GM12864 (cell line): ENCODE results near the gene PAPPA2.

Experiments
- DNase-seq: peaks from one replicate; pipeline ENCODE4 v3.0.0-alpha.2; 2011; ENCODE audit warnings: low read depth
- H3K4me3 ChIP-seq: 2 replicates; pipeline ENCODE4 v1.5.1; 2011; ENCODE audit warnings: mild to moderate bottlenecking, low read depth, low read length, control low read depth
- CTCF ChIP-seq: IDR thresholded peaks from 2 replicates; pipeline ENCODE4 v1.5.1; 2011; ENCODE audit warnings: low read depth, mild to moderate bottlenecking, moderate library complexity, low read length, control low read depth, inconsistent platforms; ENCODE audit errors: missing control alignments

Gene PAPPA2

GRCh38 chr1:176696689-176697088 lies 233.7 kb downstream of the PAPPA2 start:
- no peak overlapping the region for H3K4me3 ChIP-seq
- no peak for DNase-seq
- no peak for TF ChIP-seq CTCF

GRCh38 chr1:176699821-176700220 lies 236.8 kb downstream of the PAPPA2 start:
- no peak for TF ChIP-seq CTCF
- DNase-seq, result no peak
- H3K4me3 ChIP-seq, result no peak overlapping the region

DNA sequence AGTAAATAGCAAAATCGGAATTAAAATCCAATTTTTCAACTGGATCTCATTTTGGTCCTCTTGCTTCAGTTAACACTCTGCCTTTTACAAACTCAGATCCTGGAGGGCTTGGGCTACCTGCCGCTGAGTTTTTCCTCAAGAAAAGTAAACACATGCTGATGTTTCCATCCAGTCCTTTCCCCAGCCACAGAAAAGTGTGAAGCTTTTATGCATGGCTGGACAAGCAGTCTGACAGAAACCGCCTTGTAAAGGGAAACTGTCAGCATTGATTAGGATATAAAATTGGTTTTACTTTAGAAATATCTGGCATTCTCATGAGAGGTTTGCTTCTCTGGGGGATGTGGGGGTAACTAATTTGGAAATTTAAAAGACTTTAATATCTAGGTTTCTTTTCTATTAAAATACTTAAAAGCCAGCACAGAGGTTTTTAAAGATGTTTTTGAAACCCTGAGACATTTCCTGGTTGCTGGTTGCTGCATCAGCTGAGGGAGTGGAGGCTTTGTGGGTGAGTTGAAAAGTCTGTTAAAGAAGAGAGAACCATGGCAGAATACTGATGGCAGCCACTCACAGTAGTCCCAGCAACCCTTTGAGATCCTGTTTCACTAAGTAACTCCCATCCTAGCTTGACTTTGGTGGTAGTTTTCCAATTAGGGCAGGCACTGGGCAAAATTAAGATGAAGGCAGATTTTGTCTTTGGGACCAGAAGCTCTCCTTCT lies 238.3 kb downstream of the PAPPA2 start:
- no peak overlapping the region for H3K4me3 ChIP-seq
- no peak for DNase-seq
- TF ChIP-seq CTCF, result no peak

DNA sequence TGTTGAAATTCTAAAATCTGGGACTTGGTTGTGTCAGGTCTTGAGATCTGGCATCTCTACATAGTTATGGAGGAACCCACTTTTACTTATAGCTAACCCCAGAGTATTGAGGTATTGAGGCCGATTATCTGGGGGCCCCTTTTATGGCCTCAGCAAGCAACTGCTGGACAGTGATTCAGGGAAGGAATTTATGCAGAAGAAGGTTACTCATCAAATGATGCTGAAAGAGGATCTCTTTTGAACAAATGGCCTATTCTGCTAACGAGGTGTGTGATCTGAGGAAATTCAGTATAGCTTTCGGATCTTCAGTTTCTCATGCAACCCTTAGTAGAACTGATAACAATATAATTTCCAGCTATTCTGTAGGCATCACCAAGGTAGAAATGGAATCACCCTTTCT lies 239.9 kb downstream of the PAPPA2 start:
- no peak for DNase-seq
- no peak overlapping the region for H3K4me3 ChIP-seq
- no peak for TF ChIP-seq CTCF

- no peak for DNase-seq
These were observed 242.6 kb downstream of the PAPPA2 start for GRCh38 chr1:176705585-176705984.

DNA sequence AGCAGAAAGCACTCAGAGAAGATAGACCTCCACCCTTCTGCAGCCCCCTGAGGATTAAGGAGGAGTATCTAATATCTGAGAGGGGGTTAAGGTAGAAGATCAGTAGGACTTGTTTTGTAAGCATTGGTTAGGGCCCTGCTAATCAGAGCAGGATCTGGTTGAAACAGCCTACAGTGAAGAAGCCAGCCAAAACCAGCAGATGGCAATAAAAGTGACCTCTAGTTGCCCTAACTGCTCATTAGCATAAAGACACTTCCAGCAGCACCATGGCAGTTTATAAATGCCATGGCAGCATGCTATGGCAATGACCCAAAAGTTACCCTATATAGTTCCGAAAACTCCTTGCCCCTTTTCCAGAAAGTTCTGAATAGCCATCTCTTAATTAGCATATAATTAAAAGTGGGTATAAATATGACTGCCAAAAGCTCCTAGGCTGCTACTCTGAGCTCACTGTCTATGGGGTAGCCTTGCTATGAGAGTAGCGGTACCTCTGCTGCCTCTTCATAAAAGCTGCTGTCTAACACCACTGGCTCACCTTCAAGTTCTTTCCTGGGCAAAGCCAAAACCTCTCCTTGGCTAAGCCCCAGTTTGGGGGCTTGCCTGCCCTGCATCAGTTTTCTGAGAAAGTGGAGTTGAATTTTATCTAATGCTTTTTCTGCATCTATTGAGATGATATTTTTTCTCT lies 254.2 kb downstream of the PAPPA2 start:
- TF ChIP-seq CTCF, result peak; percentile 7
- no peak for DNase-seq
- no peak overlapping the region for H3K4me3 ChIP-seq

More at GRCh38 chr1:176705585-176705984, 242.6 kb downstream of the PAPPA2 start:
- TF ChIP-seq CTCF, result no peak
- H3K4me3 ChIP-seq, result no peak overlapping the region
